Activated T-helper 1 cell treated with anti-CD3 and anti-CD28 coated beads, Interleukin-12 subunit alpha, Interleukin-12 subunit beta, Interleukin-2, Interleukin-4 antibody, amounts not matched to agents 30 ng/mL and 10 ng/mL and 1 ng/mL, durations not matched to agents 14 hours and 24 hours and 36 hours (primary cell): ENCODE measurements around the gene SYT13. TPM values are rescaled to one million over a fixed set of nuclear protein-coding genes. Genes with fewer than 3 reads are reported as not detected.

Experiments used
- DNase-seq: peaks from one replicate; pipeline ENCODE4 v3.0.0; 2021; ENCODE audit warnings: low spot score
- H3K27ac Mint-ChIP-seq: one replicate; pipeline ENCODE4 v1.8.0; 2021; ENCODE audit warnings: mild to moderate bottlenecking, mixed read lengths
- H3K27me3 Mint-ChIP-seq: one replicate; pipeline ENCODE4 v1.8.0; 2022; ENCODE audit warnings: mild to moderate bottlenecking, moderate library complexity, mixed read lengths; ENCODE audit not compliant: insufficient read depth
- H3K36me3 Mint-ChIP-seq: one replicate; pipeline ENCODE4 v1.8.0; 2021; ENCODE audit warnings: low read depth, mixed read lengths
- H3K4me1 Mint-ChIP-seq: one replicate; pipeline ENCODE4 v1.8.0; 2021; ENCODE audit warnings: low read depth, mixed read lengths
- H3K4me3 Mint-ChIP-seq: one replicate; pipeline ENCODE4 v1.8.0; 2021; ENCODE audit warnings: mild to moderate bottlenecking, moderate library complexity, mixed read lengths
- H3K9me3 Mint-ChIP-seq: one replicate; pipeline ENCODE4 v1.8.0; 2021; ENCODE audit warnings: mixed read lengths
- intact Hi-C: fragments of 100-400 bp; cut with micrococcal nuclease; formaldehyde crosslinking; loops from one replicate; pipeline ENCODE4 v1.15.1; 2024
- total RNA-seq: library from RNA; stranded (reverse); gene quantifications from 2 replicates; pipeline ENCODE4 v1.2.3, GENCODE V29; 2022

SYT13 gene
- total RNA-seq, 1 donor from 2014 or later = not detected

DNA sequence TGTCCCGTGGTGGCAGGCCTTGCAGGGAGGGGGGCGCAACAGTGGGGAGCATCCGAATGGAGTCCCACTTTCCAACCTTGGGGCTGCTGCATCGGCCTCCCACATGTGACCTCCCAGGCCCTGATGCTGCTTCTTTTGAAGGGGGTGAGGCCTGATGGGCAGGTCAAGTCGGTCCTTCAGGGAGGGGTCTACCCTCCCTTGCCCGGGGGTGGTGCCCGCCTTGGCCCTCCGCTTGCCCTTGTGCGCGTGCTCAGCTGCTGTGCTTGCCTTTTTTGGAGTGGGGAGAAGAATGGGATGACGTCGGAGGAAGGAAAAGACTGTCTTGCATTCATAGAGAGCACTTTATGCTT, 72.8 kb downstream of the SYT13 start:
- H3K27me3 Mint-ChIP-seq = no peaks in the 10 kb centered on the region
- peaks cover 12% of the 10 kb centered on the region for H3K4me1 Mint-ChIP-seq
- H3K36me3 Mint-ChIP-seq = no peaks in the 10 kb centered on the region
- no peak for DNase-seq
- no peak overlapping the region for H3K4me3 Mint-ChIP-seq
- H3K9me3 Mint-ChIP-seq = no peaks in the 10 kb centered on the region
- intact Hi-C loops = no loop called here
- H3K27ac Mint-ChIP-seq = no peak overlapping the region

DNA sequence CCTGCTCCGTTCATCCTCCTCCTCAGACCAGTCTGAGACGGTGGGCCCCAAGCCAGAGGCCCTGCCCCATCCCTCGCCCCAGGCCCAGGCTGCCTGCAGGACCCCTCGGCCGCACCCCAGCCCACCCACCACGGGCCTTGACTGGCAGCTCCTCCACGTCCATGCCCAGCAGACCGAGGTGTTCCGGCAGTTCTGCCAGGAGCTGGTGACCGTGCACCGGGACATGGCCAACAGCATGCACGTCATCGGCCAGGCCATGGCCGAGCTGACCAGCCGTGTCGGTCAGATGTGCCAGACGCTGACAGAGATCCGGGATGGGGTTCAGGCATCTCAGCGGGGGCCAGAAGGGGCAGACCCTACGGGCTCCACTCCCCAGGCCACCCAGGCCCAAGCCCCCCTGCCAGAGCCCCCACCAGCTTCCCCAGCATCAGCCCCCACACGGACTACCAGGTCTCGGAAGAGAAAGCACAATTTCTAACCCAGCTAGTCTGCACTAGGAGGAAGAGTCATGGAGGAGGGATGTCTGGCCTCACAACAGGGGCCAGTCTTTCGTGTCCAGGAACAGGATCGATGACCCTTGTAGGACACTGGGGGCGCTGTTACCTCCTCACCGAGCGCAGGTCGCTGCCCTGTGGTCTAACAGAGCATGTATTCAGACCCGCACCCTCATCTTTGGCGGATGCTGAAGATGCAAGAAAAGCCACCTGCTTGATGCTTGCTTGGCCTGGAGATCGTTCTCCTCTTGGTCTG, 73.4 kb downstream of the SYT13 start:
- DNase-seq = no peak
- Mint-ChIP-seq H3K36me3 (no peaks in the 10 kb centered on the region), H3K27ac (no peak overlapping the region), H3K4me3 (no peak overlapping the region), H3K27me3 (no peaks in the 10 kb centered on the region), H3K9me3 (no peaks in the 10 kb centered on the region), H3K4me1 (peaks cover 12% of the 10 kb centered on the region)
- intact Hi-C loops = no loop called here

DNA sequence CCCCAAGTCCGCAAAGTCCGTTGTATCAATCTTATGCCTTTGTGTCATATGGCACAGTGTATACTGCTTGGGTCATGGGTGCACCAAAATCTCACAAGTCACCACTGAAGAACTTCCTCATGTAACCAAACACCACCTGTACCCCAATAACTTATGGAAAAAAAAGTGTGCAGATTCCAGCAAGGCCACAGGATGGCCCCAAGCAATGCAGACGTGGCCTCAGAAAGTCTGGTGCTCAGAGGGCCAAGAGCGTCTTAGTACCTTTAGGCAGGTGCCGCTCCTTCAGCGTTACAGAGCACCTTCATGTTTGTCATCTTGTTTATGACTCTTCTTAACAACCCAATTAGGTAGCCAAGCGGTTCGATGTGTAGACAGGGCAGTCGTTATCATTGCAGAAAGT, 74.4 kb downstream of the SYT13 start:
- Mint-ChIP-seq H3K27ac (no peak overlapping the region), H3K36me3 (no peaks in the 10 kb centered on the region), H3K27me3 (no peaks in the 10 kb centered on the region), H3K4me1 (peaks cover 12% of the 10 kb centered on the region), H3K9me3 (no peaks in the 10 kb centered on the region), H3K4me3 (no peak overlapping the region)
- no peak for DNase-seq
- intact Hi-C loops = no loop called here

DNA sequence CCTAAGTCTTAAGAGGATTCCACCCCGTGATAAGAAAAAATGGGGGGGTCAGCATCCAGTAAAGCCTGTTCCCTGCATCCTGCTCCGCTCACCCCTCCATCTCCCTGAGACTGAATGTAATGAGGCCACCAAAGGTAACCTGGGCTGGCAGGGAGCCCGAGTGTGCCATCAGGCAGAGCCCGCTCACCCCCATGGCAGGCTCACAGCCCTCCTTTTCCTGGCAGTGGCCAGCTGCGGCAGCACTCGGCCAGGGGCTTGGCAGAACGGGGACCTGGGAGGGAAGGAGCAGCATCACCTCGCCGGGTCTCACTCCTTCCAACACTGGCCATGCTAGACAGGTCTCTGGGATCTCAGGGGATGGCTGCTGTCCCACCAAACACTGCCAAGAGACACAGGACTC, 75.3 kb downstream of the SYT13 start:
- Mint-ChIP-seq H3K4me1 (peaks cover 12% of the 10 kb centered on the region), H3K36me3 (no peaks in the 10 kb centered on the region), H3K4me3 (no peak overlapping the region), H3K27ac (no peak overlapping the region), H3K27me3 (no peaks in the 10 kb centered on the region), H3K9me3 (no peaks in the 10 kb centered on the region)
- intact Hi-C loops = no loop called here
- DNase-seq = no peak

DNA sequence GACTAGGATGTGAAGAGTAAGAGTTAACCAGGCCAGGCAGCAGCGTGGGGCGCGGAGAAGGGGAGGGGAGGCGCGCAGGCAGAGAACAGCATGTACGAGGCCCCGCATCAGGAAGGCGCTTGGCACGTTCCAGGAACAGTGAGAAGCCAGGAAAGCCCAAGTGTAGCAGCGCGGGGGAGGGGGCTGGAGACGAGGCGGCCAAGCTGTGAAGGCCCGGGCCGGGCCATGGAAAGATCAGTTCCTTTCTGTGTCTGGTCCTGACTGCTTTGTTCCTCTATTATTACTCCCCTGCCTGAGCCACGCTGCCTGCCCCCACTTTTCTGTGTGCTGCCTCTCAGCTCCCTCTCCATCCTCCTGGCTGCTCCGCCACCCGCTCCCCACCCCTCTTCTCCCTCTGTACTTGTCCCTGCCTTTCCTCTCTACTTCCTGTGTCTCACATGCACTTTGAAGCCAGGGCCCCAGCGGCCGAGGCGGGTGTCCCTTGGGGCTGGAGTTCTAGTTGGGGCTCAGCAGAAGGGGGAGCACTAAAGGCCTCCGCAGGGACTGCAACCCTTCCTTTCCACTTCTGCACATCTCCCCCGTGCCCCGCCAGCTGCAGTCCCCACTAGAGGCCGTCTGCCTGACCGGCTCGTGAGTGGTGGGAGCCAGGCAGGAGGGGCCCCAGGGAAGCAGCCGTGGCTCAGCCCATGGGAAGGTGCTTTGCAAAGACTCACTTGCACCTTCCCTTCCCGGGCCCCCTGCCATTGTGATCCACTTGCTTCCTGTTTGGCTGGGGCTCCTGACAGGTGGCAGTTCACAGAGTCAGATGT, 76.0 kb downstream of the SYT13 start:
- no peaks in the 10 kb centered on the region for H3K27me3 Mint-ChIP-seq
- no peaks in the 10 kb centered on the region for H3K36me3 Mint-ChIP-seq
- DNase-seq = no peak
- no peaks in the 10 kb centered on the region for H3K9me3 Mint-ChIP-seq
- H3K4me1 Mint-ChIP-seq = peaks cover 5% of the 10 kb centered on the region
- intact Hi-C loops = no loop called here
- no peak overlapping the region for H3K4me3 Mint-ChIP-seq
- no peak overlapping the region for H3K27ac Mint-ChIP-seq

DNA sequence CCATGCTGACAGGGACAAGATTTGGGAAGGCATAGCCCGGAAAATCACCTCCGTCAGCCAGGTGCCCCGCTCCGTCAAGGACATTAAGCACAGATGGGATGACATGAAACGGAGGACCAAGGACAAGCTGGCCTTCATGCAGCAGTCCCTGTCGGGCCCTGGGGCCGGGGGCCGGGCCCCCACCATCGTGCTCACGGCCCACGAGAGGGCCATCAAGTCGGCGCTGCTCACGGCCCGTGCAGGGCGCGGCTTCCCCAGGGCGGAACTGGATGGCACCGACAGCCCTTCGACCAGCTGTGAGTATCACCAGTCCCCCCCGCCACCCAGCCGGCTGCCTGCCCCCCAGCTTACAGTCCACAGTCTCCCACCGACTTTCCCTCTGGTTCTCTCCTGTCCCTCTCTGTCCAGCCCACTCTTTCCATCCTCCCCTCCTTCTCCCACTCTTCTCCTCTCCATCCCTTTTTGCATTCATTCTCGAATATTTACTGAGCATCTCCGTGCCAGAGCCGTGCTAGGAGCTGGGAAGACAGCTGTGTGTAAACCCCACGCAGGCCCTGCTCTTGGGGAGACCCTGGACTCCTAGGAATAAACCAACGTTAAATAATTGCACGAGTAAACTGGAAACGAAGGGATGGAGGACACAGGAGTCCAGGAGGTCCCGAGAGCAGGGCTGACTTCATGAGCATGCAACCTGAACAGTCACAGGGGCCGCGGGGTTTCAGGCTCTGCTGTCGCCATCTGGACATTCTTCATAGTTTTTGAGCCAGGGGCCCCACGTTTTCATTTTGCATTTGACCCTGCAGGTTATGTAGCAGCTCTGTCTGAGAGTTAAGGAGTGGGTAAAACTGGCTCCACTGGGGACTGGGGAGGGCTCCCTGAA, 76.9 kb downstream of the SYT13 start:
- Mint-ChIP-seq H3K4me3 (no peak overlapping the region), H3K36me3 (no peaks in the 10 kb centered on the region), H3K4me1 (no peaks in the 10 kb centered on the region), H3K27me3 (no peaks in the 10 kb centered on the region), H3K9me3 (no peaks in the 10 kb centered on the region), H3K27ac (no peak overlapping the region)
- intact Hi-C loops = no loop called here
- no peak for DNase-seq

DNA sequence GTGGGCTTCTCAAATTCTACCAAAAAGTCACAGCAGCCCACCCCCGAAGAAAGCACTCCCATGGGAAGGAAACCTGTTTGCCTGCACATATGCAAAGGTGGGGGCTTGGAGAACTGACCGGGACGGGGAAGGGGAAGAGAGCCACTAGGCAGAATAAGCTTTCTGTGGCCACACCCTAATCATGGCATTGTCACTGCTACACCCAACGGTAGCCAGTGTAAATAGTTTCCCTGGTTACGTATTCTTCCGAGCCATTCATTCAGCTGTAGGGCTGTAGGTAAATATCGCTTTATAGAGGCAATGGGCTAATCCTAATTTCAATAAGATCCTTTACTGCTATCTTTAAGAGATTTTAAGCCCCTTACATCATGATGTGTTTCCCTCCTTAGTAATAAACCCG, 78.0 kb downstream of the SYT13 start:
- Mint-ChIP-seq H3K36me3 (no peaks in the 10 kb centered on the region), H3K9me3 (no peaks in the 10 kb centered on the region), H3K4me3 (no peak overlapping the region), H3K4me1 (no peaks in the 10 kb centered on the region), H3K27me3 (no peaks in the 10 kb centered on the region), H3K27ac (no peak overlapping the region)
- intact Hi-C loops = no loop called here
- DNase-seq = no peak

DNA sequence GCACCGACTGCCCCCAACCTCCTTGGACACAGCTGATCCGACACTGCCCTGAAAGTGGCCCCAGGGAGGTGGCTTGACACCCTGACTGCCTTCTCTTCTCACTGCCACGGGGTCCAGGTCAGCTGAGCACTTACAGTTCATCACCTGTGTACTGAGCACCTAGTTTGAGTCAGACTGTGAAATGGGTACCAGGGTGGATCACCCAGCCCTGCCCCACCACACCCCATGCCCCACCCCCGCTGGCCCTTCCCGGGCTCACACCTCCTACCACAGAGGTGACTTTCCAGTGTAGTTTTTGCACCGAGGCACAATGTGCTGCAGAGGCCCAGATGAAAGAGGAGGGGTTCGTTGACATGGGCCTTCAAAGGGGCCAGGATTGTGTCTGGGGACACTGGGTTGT, 80.2 kb downstream of the SYT13 start:
- DNase-seq = no peak
- Mint-ChIP-seq H3K9me3 (no peaks in the 10 kb centered on the region), H3K4me1 (no peaks in the 10 kb centered on the region), H3K36me3 (no peaks in the 10 kb centered on the region), H3K27me3 (no peaks in the 10 kb centered on the region), H3K4me3 (no peak overlapping the region), H3K27ac (no peak overlapping the region)
- intact Hi-C loops = no loop called here

DNA sequence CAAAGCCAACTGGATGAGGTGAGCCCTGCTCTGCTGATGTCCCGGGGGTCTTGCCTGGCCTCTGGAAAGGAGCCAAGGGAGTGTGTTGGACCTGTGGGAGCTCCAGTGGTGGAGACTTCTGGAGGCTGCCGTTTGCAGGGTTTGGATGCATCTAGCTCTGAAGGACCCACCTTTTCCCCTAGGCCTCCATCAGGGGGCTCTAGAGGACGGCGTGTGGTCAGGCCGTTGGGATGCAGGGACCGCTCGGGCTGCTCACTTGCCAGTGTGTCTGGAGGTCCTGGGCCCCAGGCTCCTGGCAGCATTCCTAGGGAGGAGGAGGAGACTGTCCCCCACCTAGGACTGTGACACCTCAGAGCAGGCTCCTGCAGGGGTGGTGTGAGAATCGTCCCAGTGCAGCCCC, 81.4 kb downstream of the SYT13 start:
- no peak overlapping the region for H3K27ac Mint-ChIP-seq
- H3K4me3 Mint-ChIP-seq = no peak overlapping the region
- no peaks in the 10 kb centered on the region for H3K9me3 Mint-ChIP-seq
- no peaks in the 10 kb centered on the region for H3K36me3 Mint-ChIP-seq
- H3K27me3 Mint-ChIP-seq = no peaks in the 10 kb centered on the region
- intact Hi-C loops = no loop called here
- no peaks in the 10 kb centered on the region for H3K4me1 Mint-ChIP-seq
- DNase-seq = no peak

DNA sequence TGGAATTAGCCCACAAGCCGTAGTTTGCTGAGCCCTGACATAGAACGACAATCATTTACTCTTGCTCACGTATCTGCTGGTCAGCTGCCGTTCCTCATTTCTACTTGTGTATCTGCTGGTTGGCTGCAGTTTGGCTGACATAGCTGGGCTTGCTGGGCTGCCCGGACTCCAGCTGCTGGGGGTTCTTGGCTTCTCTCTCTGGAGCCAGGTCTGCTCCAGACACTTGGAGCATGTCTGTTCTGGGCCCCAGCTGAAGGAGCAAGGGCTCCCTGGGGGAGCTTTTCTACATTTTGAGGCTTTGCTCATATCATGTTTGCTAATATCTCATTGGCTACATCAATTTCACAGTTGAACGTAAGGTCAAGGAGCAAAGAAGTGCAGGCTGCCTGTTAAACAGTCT, 92.4 kb downstream of the SYT13 start:
- Mint-ChIP-seq H3K9me3 (no peaks in the 10 kb centered on the region), H3K27ac (no peak overlapping the region), H3K4me1 (no peaks in the 10 kb centered on the region), H3K36me3 (no peaks in the 10 kb centered on the region), H3K27me3 (peaks cover 2% of the 10 kb centered on the region), H3K4me3 (no peak overlapping the region)
- intact Hi-C loops = no loop called here
- no peak for DNase-seq

Other genes starting within 250 kb of the SYT13 start
- 1.3 and 2.2 TPM in 2 replicates for gene PRDM11, start 139.7 kb downstream of the SYT13 start, total RNA-seq